HepG2 (cell line): ENCODE results near the gene DMRT3. TPM values are rescaled to one million over a fixed set of nuclear protein-coding genes. Genes with fewer than 3 reads are reported as not detected.

Experiments
- ATAC-seq: fragments of 200-7000 bp; cut with Tn5 transposase; 3 replicates; pipeline ENCODE4 v1.9.1; 2020; ENCODE audit warnings: mild to moderate bottlenecking, moderate library complexity
- BruUV-seq: library from RNA; stranded (reverse); fragments of 400-500 nt; replicated peaks from 2 replicates; lab custom pipeline; 2021; lab: Mats Ljungman, UMichigan
- CTCF ChIA-PET: fragments of 300-600 bp; formaldehyde crosslinking; extraction: SDS; loops from one replicate; lab custom pipeline; 2021; ENCODE audit warnings: low total read pairs, inconsistent platforms, low intra/inter-chr PET ratio; lab: Yijun Ruan, JAX
- POLR2A ChIA-PET: fragments of 350-600 bp; sonication (Branson Sonifier 250); formaldehyde crosslinking; loops from one replicate; lab custom pipeline; 2020; ENCODE audit warnings: antibody characterized with exemption, inconsistent platforms; lab: Yijun Ruan, JAX
- DNase-seq: peaks from one replicate; pipeline ENCODE4 v3.0.0-alpha.2; 2015; ENCODE audit warnings: low spot score
- FAIRE-seq: peaks from 3 replicates; lab custom pipeline; 2011; peaks lifted over from hg19 to GRCh38; lab: Jason Lieb, UNC
- H2AFZ ChIP-seq: one replicate; pipeline ENCODE4 v1.6.1; 2011; ENCODE audit warnings: low read length, inconsistent platforms
- H3K27ac ChIP-seq: fragments of 300-600 bp; 3 replicates; pipeline ENCODE4 v1.8.0; 2011; ENCODE audit warnings: mixed run types, mild to moderate bottlenecking, mixed read lengths, low read length, inconsistent platforms; ENCODE audit not compliant: insufficient read depth; ENCODE audit errors: extremely low read length
- H3K27me3 ChIP-seq, 2 experiments: fragments of 200-600 bp in 1 of 2; 2 replicates in 1 of 2; 3 replicates in 1 of 2; pipeline versions ENCODE4 v1.6.0 to v1.8.0; 2011; ENCODE audit warnings: low read length in 2 of 2, mild to moderate bottlenecking in 2 of 2, moderate library complexity in 2 of 2, inconsistent platforms in 1 of 2; ENCODE audit not compliant: insufficient read depth in 2 of 2, control insufficient read depth in 1 of 2
- H3K36me3 ChIP-seq, 2 experiments: fragments of 200-600 bp in 1 of 2; replicated peaks in 1 of 2; 2 replicates in 1 of 2; 3 replicates in 1 of 2; pipeline versions ENCODE4 v1.5.1 to v1.8.0; 2011; ENCODE audit warnings: low read length in 2 of 2, inconsistent platforms in 1 of 2; ENCODE audit not compliant: insufficient read depth in 2 of 2, control insufficient read depth in 1 of 2
- H3K4me1 ChIP-seq: 2 replicates; pipeline ENCODE4 v1.5.1; 2012; ENCODE audit warnings: low read length, inconsistent platforms; ENCODE audit not compliant: insufficient read depth
- H3K4me2 ChIP-seq: 2 replicates; pipeline ENCODE4 v1.6.0; 2011; ENCODE audit warnings: low read depth, low read length, inconsistent platforms
- H3K4me3 ChIP-seq, 3 experiments: fragments of 200-600 bp in 1 of 3; sonication (generic), shearing (Covaris generic) in 1 of 3; replicated peaks in 1 of 3; 2 replicates each; pipeline ENCODE4 v1.5.1; 2011 to 2016; ENCODE audit warnings: low read length in 3 of 3, inconsistent platforms in 2 of 3, low read depth in 2 of 3, mild to moderate bottlenecking in 2 of 3, control low read depth in 1 of 3, mixed read lengths in 1 of 3; ENCODE audit not compliant: insufficient read depth in 1 of 3
- H3K79me2 ChIP-seq: one replicate; pipeline ENCODE4 v1.6.1; 2011; ENCODE audit warnings: low read length, inconsistent platforms; ENCODE audit not compliant: insufficient read depth
- H3K9ac ChIP-seq: 2 replicates; pipeline ENCODE4 v1.6.0; 2011; ENCODE audit warnings: mild to moderate bottlenecking, low read depth, low read length, inconsistent platforms; ENCODE audit not compliant: insufficient read depth
- H3K9me3 ChIP-seq: 2 replicates; pipeline ENCODE4 v1.5.1; 2012; ENCODE audit warnings: mild to moderate bottlenecking, low read length
- H4K20me1 ChIP-seq: 2 replicates; pipeline ENCODE4 v1.6.0; 2011; ENCODE audit warnings: inconsistent platforms, mild to moderate bottlenecking, low read length, moderate library complexity; ENCODE audit not compliant: insufficient read depth
- ETV6 ChIP-seq: sonication (generic); formaldehyde crosslinking; conservative IDR thresholded peaks from 2 replicates; pipeline ENCODE4 v1.4.0; 2020; ENCODE audit warnings: missing genetic modification reagents
- HDAC6 ChIP-seq: fragments of 200-600 bp; sonication (generic); IDR thresholded peaks from 2 replicates; pipeline ENCODE4 v1.7.0; 2017; ENCODE audit warnings: mild to moderate bottlenecking, antibody characterized with exemption, low read length, low read depth
- MAZ ChIP-seq, 2 experiments: sonication (generic) in 1 of 2; formaldehyde crosslinking in 1 of 2; IDR thresholded peaks; 2 replicates each; pipeline versions ENCODE4 v1.5.0 to v1.6.1; 2012 to 2020; ENCODE audit warnings: low read depth in 2 of 2, mild to moderate bottlenecking in 2 of 2, borderline replicate concordance in 1 of 2, improper control_type of control experiment in 1 of 2, low read length in 1 of 2, missing genetic modification reagents in 1 of 2, moderate library complexity in 1 of 2
- MED8 ChIP-seq: sonication (generic); formaldehyde crosslinking; IDR thresholded peaks from 2 replicates; pipeline ENCODE4 v1.8.1; 2023; ENCODE audit warnings: mild to moderate bottlenecking, missing genetic modification reagents; ENCODE audit not compliant: insufficient replicate concordance
- PCBP1 ChIP-seq: fragments of 200-400 bp; formaldehyde crosslinking; IDR thresholded peaks from 2 replicates; pipeline ENCODE4 v1.6.1; 2017; ENCODE audit warnings: mild to moderate bottlenecking, low read depth, low read length, borderline replicate concordance
- RFXANK ChIP-seq: IDR thresholded peaks from 2 replicates; pipeline ENCODE4 v1.6.1; 2016
- RXRB ChIP-seq: IDR thresholded peaks from 2 replicates; pipeline ENCODE4 v1.6.1; 2016; ENCODE audit warnings: borderline replicate concordance, missing genetic modification reagents, missing compliant biosample characterization
- SAP130 ChIP-seq: IDR thresholded peaks from 2 replicates; pipeline ENCODE4 v1.6.1; 2016; ENCODE audit warnings: low read depth
- SNAPC5 ChIP-seq: sonication (generic); formaldehyde crosslinking; IDR thresholded peaks from 2 replicates; pipeline ENCODE4 v1.8.1; 2023; ENCODE audit warnings: mild to moderate bottlenecking, missing genetic modification reagents, borderline replicate concordance
- UBTF ChIP-seq: sonication (generic); formaldehyde crosslinking; IDR thresholded peaks from 2 replicates; pipeline ENCODE4 v1.4.0; 2020; ENCODE audit warnings: mild to moderate bottlenecking, missing genetic modification reagents
- ZKSCAN5 ChIP-seq: sonication (generic); formaldehyde crosslinking; IDR thresholded peaks from 2 replicates; pipeline ENCODE4 v1.5.1; 2020; ENCODE audit warnings: mild to moderate bottlenecking, missing genetic modification reagents
- WGBS: methylation state at CpG from one replicate; pipeline ENCODE4 v1.1.6; 2017; ENCODE audit warnings: low lambda C conversion rate; 5-methylcytosine and 5-hydroxymethylcytosine counted together
- in situ Hi-C: cut with HindIII; loops from 2 replicates; pipeline ENCODE4 v1.10.0; 2017; ENCODE audit warnings: low pct_unique_long_range_greater_than_20kb; ENCODE audit not compliant: extremely low pct_ligation_motif_present
- intact Hi-C: fragments of 100-400 bp; cut with micrococcal nuclease; formaldehyde crosslinking; loops from one replicate; pipeline ENCODE4 v1.10.0; 2022; ENCODE audit not compliant: unreplicated experiment
- polyA plus RNA-seq, 8 experiments: library from polyadenylated mRNA; depleted of rRNA in 3 of 8; stranded (reverse) in 7 of 8; unstranded in 1 of 8; fragments of >200 nt; fragmentation: Illumina TruSeq in 4 of 8; extraction: Trizol in 4 of 8; gene quantifications; 2 replicates each; pipeline versions ENCODE4 v1.2.1 to v1.2.3, GENCODE V29; 2011 to 2016; ENCODE audit warnings: low read depth in 4 of 8, missing spikeins in 1 of 8, mixed read lengths in 1 of 8; ENCODE audit not compliant: insufficient read depth in 1 of 8
- total RNA-seq, 5 experiments: library from RNA; depleted of rRNA; stranded (reverse); fragments of >200 nt; fragmentation: Illumina TruSeq; extraction: Trizol; gene quantifications; 2 replicates each; pipeline ENCODE4 v1.2.3, GENCODE V29; 2016; ENCODE audit warnings: low read depth in 1 of 5

Gene DMRT3
- total and polyA plus RNA-seq, 2 of the 13 experiments (the other 11 are each of a cell fraction or from before 2014, with no cell fraction given) = not detected

- in situ Hi-C loops = loop anchor here (25.0 kb wide), 1 partner anchor 407 kb away; no protein-coding TSS in a partner anchor
Measured at GRCh38 chr9:994005-994404, 17.6 kb downstream of the DMRT3 start.

GRCh38 chr9:995192-995591, 18.7 kb downstream of the DMRT3 start:
- no peak for DNase-seq
- ChIA-PET POLR2A (no interaction called here), CTCF (no interaction called here)
- WGBS = 36% methylated on average over 4 of the region's 4 CpGs
- TF ChIP-seq RXRB (CRISPR knock-in tag) = no peak
- TF ChIP-seq SNAPC5 (CRISPR knock-in tag) = no peak
- TF ChIP-seq ETV6 (CRISPR knock-in tag) = no peak
- TF ChIP-seq ZKSCAN5 (CRISPR knock-in tag) = no peak
- TF ChIP-seq MAZ (IDR thresholded peaks at IDR 0.05; ENCODE audit: borderline replicate concordance, low read depth, low read length) = no peak
- no peak for TF ChIP-seq MAZ (CRISPR knock-in tag; IDR thresholded peaks at IDR 0.05; ENCODE audit: low read depth)
- TF ChIP-seq RFXANK (CRISPR knock-in tag) = no peak
- no peak for TF ChIP-seq HDAC6
- no peak for TF ChIP-seq MED8 (CRISPR knock-in tag)
- TF ChIP-seq PCBP1 = no peak
- no peak for ATAC-seq
- no peak overlapping the region for H3K4me3 ChIP-seq
- in situ Hi-C loops (loop anchor here (25.0 kb wide), 1 partner anchor 408 kb away; no protein-coding TSS in a partner anchor), intact Hi-C loops (no loop called here)
- no peaks in the 10 kb centered on the region for H3K9me3 ChIP-seq
- no peak overlapping the region for H2AFZ ChIP-seq
- no peaks in the 10 kb centered on the region for H3K79me2 ChIP-seq
- BruUV-seq = no TSS peak
- no peaks in the 10 kb centered on the region for H4K20me1 ChIP-seq
- H3K36me3 ChIP-seq = no peaks in the 10 kb centered on the region
- H3K27me3 ChIP-seq = peaks cover 0 to 15% of the 10 kb centered on the region in 2 experiments; a peak in 2 of 5 replicates
- H3K4me2 ChIP-seq = no peak overlapping the region
- FAIRE-seq = no peak
- no peak overlapping the region for H3K9ac ChIP-seq
- no peaks in the 10 kb centered on the region for H3K4me1 ChIP-seq
- H3K27ac ChIP-seq = no peak overlapping the region

More at GRCh38 chr9:994005-994404, 17.6 kb downstream of the DMRT3 start:
- DNase-seq (no peak), ATAC-seq (no peak), FAIRE-seq (no peak)
- Histone ChIP-seq H3K9me3 (no peaks in the 10 kb centered on the region), H3K4me1 (no peaks in the 10 kb centered on the region), H3K36me3 (no peaks in the 10 kb centered on the region), H4K20me1 (no peaks in the 10 kb centered on the region), H3K4me2 (no peak overlapping the region), H3K27ac (no peak overlapping the region), H3K4me3 (no peak overlapping the region), H3K9ac (no peak overlapping the region), H3K27me3 (peaks cover 3 to 26% of the 10 kb centered on the region in 2 experiments; a peak in 4 of 5 replicates), H3K79me2 (no peaks in the 10 kb centered on the region), H2AFZ (no peak overlapping the region)
- WGBS = 0% methylated on average over 4 of the region's 4 CpGs
- no peak for TF ChIP-seq UBTF
- TF ChIP-seq SAP130 = no peak
- POLR2A ChIA-PET = no interaction called here
- BruUV-seq = no TSS peak
- intact Hi-C loops = no loop called here
- CTCF ChIA-PET = no interaction called here
